HG03039 (cell line): Measurements from ENCODE around the gene CFAP20.
"Not testable (repeated sequence)": the region's sequence is repeated elsewhere in the genome, so short reads cannot be mapped to it uniquely, and the experiment has no call there.

ENCODE experiments used
- ATAC-seq: cut with Tn5 transposase; IDR thresholded peaks from one replicate; pipeline ENCODE4 v1.9.1; 2021; ENCODE audit warnings: mild to moderate bottlenecking, moderate library complexity; ENCODE audit not compliant: unreplicated experiment

CFAP20 gene

GRCh38 chr16:58098207-58099096 lies 30.7 kb downstream of the CFAP20 start:
- ATAC-seq, result no peak

GRCh38 chr16:58096249-58096648 lies 32.9 kb downstream of the CFAP20 start:
- no peak for ATAC-seq

- ATAC-seq, result not testable (repeated sequence)
These were observed 33.6 kb downstream of the CFAP20 start for GRCh38 chr16:58095575-58095960.

GRCh38 chr16:58094791-58095574 lies 34.2 kb downstream of the CFAP20 start:
- no peak for ATAC-seq

DNA sequence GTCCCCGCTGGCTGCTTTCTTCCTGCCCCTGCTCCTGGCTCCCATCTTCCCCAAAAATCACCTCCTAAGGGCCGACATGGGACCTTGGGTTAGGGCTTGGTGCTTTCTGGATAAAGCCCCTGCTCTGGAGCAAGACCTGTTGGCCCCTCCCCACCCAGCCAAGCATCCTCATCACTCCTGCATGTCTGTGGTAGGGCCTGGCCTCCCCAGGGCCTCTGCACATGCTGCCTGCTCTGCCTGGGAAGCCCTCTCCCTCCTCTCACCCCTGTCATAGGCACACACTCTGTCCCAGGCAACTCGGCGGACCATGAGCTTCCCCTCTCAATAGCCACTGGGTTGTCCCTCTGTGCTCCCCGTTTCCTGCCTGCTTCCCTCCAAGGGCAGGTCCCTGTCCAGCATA lies 35.2 kb downstream of the CFAP20 start:
- no peak for ATAC-seq

- not testable (repeated sequence) for ATAC-seq
These were observed 38.8 kb downstream of the CFAP20 start for GRCh38 chr16:58090396-58090795.

- no peak for ATAC-seq
These were observed 41.1 kb downstream of the CFAP20 start for GRCh38 chr16:58088091-58088490.

DNA sequence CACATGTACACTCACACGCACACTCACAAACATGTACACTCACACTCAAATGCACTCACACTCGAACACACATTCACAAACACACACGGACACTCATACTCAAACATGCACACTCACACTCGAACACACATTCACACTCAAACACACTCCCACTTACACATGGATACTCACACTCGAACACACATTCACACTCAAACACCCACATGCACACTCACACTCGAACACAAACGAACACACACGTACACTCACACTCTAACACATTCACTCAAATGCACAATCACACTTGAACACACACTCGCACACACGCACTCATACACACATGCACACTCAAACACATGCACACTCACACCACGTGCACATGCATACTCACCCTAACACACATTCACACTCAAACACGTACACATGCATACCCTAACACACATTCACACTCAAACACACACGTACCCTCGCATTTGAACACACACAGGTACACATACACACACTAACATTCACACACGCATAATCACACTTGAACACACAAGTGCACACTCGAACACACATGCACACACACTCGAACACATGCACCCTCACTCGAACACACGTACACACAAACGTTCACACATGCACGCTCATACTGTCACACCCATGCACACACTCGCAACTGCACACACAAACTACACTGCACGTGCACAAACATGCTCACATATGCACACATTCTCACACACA lies 41.8 kb downstream of the CFAP20 start:
- ATAC-seq, result no peak

DNA sequence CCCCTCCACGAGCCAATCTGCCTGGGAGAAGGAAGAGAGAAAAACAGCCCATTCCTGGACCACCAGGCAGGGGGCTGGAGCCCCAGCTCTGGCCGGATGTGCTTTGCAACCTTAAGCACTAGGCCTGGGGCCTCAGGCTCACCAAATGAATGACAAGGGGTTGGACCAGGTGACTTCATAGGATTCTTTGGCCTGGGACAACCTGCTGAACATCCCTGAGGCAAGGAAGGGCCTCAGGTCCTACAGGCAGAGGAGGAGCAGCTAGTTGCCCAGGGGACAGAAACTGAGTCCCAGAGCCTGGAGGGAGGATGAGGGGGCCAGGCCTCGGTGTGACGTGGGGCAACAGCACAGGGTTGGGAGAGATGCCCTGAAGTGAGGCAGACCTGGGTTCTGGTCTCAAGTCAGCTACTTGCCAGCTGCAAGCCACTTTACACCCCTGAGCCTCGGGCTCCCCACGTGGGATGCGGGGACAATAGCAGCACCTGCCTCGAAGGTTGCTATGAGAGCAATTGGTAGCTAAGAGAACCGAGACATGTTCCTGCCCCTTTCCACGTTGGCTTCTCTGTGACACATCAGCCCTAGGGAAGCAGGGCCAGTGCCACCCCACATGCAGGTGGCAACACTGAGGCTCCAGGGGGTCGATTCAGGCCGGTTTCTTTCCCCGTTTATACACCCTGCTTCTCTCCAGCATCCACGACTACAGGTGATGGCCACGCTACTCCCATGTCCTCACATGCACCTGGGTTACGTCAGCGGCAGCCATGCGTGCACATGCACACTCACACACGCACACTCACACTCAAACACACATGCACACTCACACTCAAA lies 42.6 kb downstream of the CFAP20 start:
- no peak for ATAC-seq

DNA sequence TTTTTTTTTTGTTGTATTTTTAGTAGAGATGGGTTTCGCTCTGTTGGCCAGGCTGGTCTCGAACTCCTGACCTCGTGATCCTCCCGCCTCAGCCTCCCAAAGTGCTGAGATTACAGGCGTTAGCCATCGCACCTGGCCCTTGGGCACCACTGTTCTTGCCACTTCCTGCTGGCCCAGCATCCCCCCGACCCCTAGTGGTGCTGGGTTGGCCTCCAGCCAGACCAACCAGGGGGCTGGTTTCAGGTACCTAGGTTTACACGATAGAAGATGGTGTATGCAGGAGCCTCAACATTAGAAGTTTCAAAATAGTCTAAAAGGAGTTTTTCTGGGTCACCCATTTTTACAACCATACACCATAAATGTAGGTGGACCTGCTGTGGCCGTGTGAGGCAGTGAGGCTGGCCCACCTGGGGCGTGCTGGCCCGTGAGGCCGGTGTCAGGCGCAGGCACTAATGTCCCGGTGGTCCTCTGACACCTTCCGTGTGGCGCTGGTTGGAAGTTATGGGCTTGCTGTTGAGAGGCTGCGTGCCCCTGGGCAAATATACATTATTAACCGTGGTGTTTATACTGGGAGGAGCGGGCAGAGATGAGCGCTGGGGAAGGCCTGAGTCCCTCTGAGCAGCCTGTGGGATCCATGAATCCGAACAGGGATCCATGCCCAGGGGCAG lies 43.5 kb downstream of the CFAP20 start:
- ATAC-seq, result no peak

GRCh38 chr16:58085171-58085570 lies 44.0 kb downstream of the CFAP20 start:
- no peak for ATAC-seq

DNA sequence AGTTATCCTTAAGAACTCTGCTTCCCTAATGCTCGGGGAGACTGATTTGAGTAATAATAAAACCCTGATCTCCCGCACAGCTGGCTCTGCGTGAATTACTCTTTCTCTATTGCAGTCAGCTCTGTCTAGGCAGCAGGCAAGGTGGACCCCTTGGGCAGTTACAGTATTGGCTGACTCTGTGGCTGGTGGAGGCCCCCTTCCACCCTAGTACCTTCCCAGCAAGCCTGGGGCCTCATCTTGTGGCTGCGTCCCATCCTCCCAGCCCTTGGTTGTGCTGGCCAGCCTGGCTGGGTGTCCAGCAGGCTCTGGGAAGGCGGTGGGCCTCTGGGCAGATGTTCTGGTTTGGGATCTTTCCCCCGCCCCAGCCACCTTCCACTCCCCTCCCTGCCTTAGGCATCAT lies 44.5 kb downstream of the CFAP20 start:
- no peak for ATAC-seq

- ATAC-seq, result no peak
These were observed 46.8 kb downstream of the CFAP20 start for GRCh38 chr16:58082381-58082780.

- ATAC-seq, result not testable (repeated sequence)
These were observed 48.5 kb downstream of the CFAP20 start for GRCh38 chr16:58080657-58081056.

DNA sequence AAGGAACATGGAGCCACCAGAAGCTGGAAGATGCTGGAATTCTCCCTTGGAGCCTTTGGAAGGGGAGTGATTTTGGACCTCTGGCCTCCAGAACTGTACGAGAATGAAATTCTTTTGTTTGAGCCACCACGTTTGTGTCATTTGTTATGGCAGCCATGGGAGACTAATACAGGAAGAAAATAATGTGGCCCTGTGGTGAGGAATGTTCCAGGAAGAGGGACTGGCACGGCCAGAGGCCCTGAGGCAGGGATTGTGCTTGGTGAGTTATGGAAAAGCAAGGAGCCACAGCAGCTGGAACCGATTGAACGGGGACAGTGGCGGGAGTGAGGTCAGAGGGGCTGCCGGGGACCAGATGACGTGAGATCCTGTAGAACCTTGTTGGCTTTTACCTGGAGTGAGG lies 51.4 kb downstream of the CFAP20 start:
- no peak for ATAC-seq

DNA sequence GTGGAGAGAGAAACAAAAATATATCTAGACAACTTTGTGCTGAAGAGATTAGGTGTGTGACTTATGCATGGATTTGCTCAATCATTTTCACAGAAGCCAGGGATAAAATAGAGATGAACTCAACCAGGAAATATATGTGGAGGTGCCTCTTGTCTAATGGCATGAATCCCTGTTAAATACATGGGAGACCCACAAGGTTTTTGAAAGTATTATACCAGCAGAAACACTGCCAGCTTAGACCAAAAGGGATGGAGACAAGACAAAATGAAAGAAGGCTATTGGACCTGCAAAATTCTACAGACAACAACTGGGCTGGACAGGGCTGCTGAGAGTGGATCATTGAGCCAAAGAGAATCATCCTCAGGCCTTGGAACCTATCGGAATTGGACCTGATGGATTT lies 52.7 kb downstream of the CFAP20 start:
- no peak for ATAC-seq

GRCh38 chr16:58074657-58075056 lies 54.5 kb downstream of the CFAP20 start:
- ATAC-seq, result no peak

GRCh38 chr16:58073086-58073485 lies 56.1 kb downstream of the CFAP20 start:
- not testable (repeated sequence) for ATAC-seq

- ATAC-seq, result not testable (repeated sequence)
These were observed 57.0 kb downstream of the CFAP20 start for GRCh38 chr16:58072134-58072533.

GRCh38 chr16:58070585-58070984 lies 58.6 kb downstream of the CFAP20 start:
- ATAC-seq, result no peak
